ENCODE measurements around the gene PSME1. TPM values are rescaled to one million over a fixed set of nuclear protein-coding genes. Genes with fewer than 3 reads are reported as not detected.

The PSME1 gene
- total and polyA plus RNA-seq, 2 of the 13 experiments (the other 11 are each of a cell fraction or from before 2014, with no cell fraction given): 159 to 608 TPM

DNA sequence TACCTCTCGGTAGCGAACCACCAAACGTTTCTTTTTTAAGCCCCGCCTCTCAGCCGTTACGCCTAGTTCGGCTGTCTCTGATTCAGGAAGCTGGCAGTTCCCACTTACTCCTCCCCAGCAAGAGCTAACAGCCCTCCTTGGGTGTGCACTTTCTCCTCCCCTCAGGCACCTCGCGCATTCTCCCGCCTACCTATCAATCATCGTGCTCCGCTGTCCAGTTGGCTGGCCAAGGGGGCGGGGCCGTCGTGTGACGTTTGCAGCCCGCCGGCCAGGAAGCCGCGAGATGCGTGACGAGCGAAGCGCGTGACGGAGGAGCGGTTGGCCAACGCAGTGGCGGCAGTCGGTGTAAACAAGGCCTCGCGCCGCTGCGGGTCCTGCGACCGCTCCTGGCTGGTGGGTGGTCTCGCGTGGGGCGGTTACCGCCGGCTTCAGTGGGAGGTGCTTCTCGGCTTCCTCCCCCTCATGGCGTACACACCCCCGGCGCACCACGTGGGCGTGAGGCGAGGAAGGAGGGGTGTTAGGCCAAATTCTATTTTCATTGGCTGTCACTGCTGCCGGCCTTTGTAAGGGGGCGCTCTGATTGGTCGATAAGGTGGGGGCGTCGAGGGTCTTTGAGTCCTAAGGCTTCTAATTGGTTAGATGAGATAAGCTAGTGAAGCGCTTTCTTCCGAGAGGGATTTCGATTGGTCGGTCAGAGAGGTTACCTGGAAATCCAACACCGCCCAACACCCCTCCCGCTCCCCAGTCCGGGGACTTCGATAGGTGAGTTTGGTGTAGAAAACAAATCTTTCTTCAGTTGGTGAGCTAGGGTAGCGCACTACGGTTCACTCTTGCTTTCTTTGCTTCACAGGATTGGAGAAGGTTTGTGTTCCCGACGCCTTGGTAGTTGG lies 21.2 kb upstream of the PSME1 start, which contains the start of the genes DCAF11 and NRL (continued):
- TF ChIP-seq ZKSCAN5 (CRISPR knock-in tag; IDR thresholded peaks at IDR 0.05) (peak; percentile 83; the same call in 1 of the 2 replicates), PHB2 (IDR thresholded peaks at IDR 0.05; ENCODE audit: partially characterized antibody) (no peak), ZBTB38 (CRISPR knock-in tag; IDR thresholded peaks at IDR 0.05) (peak; percentile 95), LCORL (IDR thresholded peaks at IDR 0.05) (no peak), LCORL (CRISPR knock-in tag; IDR thresholded peaks at IDR 0.05) (no peak), ATF7-NPFF (CRISPR knock-in tag; IDR thresholded peaks at IDR 0.05; ENCODE audit: low read depth) (no peak; the same call in none of the 2 replicates), MEIS1 (CRISPR knock-in tag; IDR thresholded peaks at IDR 0.05; ENCODE audit: borderline replicate concordance) (peak; percentile 99), ZSCAN25 (CRISPR knock-in tag; IDR thresholded peaks at IDR 0.05) (peak; percentile 86; the same call in 1 of the 2 replicates), RXRA (CRISPR knock-in tag; IDR thresholded peaks at IDR 0.05) (peak; percentile 92), JUN (CRISPR knock-in tag; IDR thresholded peaks at IDR 0.05) (peak; percentile 94), ESRRA (CRISPR knock-in tag; IDR thresholded peaks at IDR 0.05; ENCODE audit: low read depth) (peak; percentile 54; the same call in 1 of the 2 replicates), ADNP (CRISPR knock-in tag; IDR thresholded peaks at IDR 0.05) (no peak), CREB1 (IDR thresholded peaks at IDR 0.05) (peak; percentile 99), CREB1 (CRISPR knock-in tag; IDR thresholded peaks at IDR 0.05) (no peak), CHD2 (IDR thresholded peaks at IDR 0.05; ENCODE audit: low read depth, low read length) (peak; percentile 99), SP2 (CRISPR knock-in tag; IDR thresholded peaks at IDR 0.05) (peak; percentile 97), YEATS2 (CRISPR knock-in tag; IDR thresholded peaks at IDR 0.05; ENCODE audit: borderline replicate concordance) (peak; percentile 97), BRCA1 (CRISPR knock-in tag; IDR thresholded peaks at IDR 0.05) (peak; percentile 74; the same call in 1 of the 2 replicates), ZFP1 (CRISPR knock-in tag; IDR thresholded peaks at IDR 0.05) (no peak; the same call in 1 of the 2 replicates)
- TF ChIP-seq, protein P1, sequence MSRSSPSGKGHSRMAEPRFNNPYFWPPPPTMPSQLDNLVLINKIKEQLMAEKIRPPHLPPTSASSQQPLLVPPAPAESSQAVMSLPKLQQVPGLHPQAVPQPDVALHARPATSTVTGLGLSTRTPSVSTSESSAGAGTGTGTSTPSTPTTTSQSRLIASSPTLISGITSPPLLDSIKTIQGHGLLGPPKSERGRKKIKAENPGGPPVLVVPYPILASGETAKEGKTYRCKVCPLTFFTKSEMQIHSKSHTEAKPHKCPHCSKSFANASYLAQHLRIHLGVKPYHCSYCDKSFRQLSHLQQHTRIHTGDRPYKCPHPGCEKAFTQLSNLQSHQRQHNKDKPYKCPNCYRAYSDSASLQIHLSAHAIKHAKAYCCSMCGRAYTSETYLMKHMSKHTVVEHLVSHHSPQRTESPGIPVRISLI (CRISPR knock-in tag; IDR thresholded peaks at IDR 0.05; ENCODE audit: borderline replicate concordance): peak; percentile 31; the same call in 1 of the 2 replicates
- TF ChIP-seq, protein P2, sequence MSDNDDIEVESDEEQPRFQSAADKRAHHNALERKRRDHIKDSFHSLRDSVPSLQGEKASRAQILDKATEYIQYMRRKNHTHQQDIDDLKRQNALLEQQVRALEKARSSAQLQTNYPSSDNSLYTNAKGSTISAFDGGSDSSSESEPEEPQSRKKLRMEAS (IDR thresholded peaks at IDR 0.05): no peak

Data from HepG2 (cell line).